Trophoblast cell (in vitro differentiated cells and primary cell): ENCODE data around the gene IQCB1.

Source experiments
- DNase-seq, 2 donors: peaks; one replicate each; pipeline ENCODE4 v3.0.0-alpha.2; 2016
- H2AFZ ChIP-seq: 2 replicates; pipeline ENCODE4 v1.6.1; 2013; ENCODE audit warnings: low read length, moderate library complexity, mild to moderate bottlenecking; ENCODE audit not compliant: insufficient read depth, poor library complexity
- H2AK5ac ChIP-seq: 2 replicates; pipeline ENCODE4 v1.6.1; 2013; ENCODE audit warnings: mild to moderate bottlenecking, low read length
- H2BK120ac ChIP-seq: 2 replicates; pipeline ENCODE4 v1.6.1; 2013; ENCODE audit warnings: low read length, mild to moderate bottlenecking, moderate library complexity; ENCODE audit not compliant: insufficient read depth, poor library complexity
- H2BK12ac ChIP-seq: 2 replicates; pipeline ENCODE4 v1.6.1; 2013; ENCODE audit warnings: mild to moderate bottlenecking, low read length, moderate library complexity
- H2BK5ac ChIP-seq: 2 replicates; pipeline ENCODE4 v1.6.1; 2013; ENCODE audit warnings: low read length, low read depth, moderate library complexity, mild to moderate bottlenecking; ENCODE audit not compliant: poor library complexity
- H3K14ac ChIP-seq: 2 replicates; pipeline ENCODE4 v1.6.1; 2013; ENCODE audit warnings: mild to moderate bottlenecking, low read length
- H3K18ac ChIP-seq: 2 replicates; pipeline ENCODE4 v1.6.1; 2013; ENCODE audit warnings: mild to moderate bottlenecking, low read length
- H3K23ac ChIP-seq: 2 replicates; pipeline ENCODE4 v1.6.1; 2013; ENCODE audit warnings: low read length
- H3K27ac ChIP-seq: 2 replicates; pipeline ENCODE4 v1.5.1; 2013; ENCODE audit warnings: low read depth, mild to moderate bottlenecking, inconsistent platforms, low read length, moderate library complexity
- H3K27me3 ChIP-seq: 2 replicates; pipeline ENCODE4 v1.6.1; 2013; ENCODE audit warnings: inconsistent platforms, mild to moderate bottlenecking, low read length, moderate library complexity; ENCODE audit not compliant: insufficient read depth
- H3K36me3 ChIP-seq, 2 experiments: 1 replicate in 1 of 2; 2 replicates in 1 of 2; pipeline ENCODE4 v1.6.1; 2013; ENCODE audit warnings: low read length in 2 of 2, mild to moderate bottlenecking in 2 of 2, moderate library complexity in 1 of 2; ENCODE audit not compliant: insufficient read depth in 2 of 2, control insufficient read depth in 1 of 2
- H3K4ac ChIP-seq: 2 replicates; pipeline ENCODE4 v1.6.1; 2013; ENCODE audit warnings: low read depth, mild to moderate bottlenecking, low read length, moderate library complexity
- H3K4me1 ChIP-seq, 2 experiments: 1 replicate in 1 of 2; 2 replicates in 1 of 2; pipeline ENCODE4 v1.6.1; 2013; ENCODE audit warnings: low read length in 2 of 2, mild to moderate bottlenecking in 2 of 2, moderate library complexity in 1 of 2; ENCODE audit not compliant: insufficient read depth in 2 of 2, control insufficient read depth in 1 of 2
- H3K4me2 ChIP-seq: 2 replicates; pipeline ENCODE4 v1.6.1; 2013; ENCODE audit warnings: inconsistent platforms, mild to moderate bottlenecking, low read length, moderate library complexity
- H3K4me3 ChIP-seq: 2 replicates; pipeline ENCODE4 v1.5.1; 2013; ENCODE audit warnings: mild to moderate bottlenecking, low read depth, low read length, inconsistent platforms
- H3K79me1 ChIP-seq: one replicate; pipeline ENCODE4 v1.6.1; 2013; ENCODE audit warnings: low read length
- H3K79me2 ChIP-seq: 2 replicates; pipeline ENCODE4 v1.6.1; 2013; ENCODE audit warnings: low read length, mild to moderate bottlenecking; ENCODE audit not compliant: control insufficient read depth, insufficient read depth, poor library complexity
- H3K9ac ChIP-seq: 2 replicates; pipeline ENCODE4 v1.6.1; 2013; ENCODE audit warnings: mild to moderate bottlenecking, low read length
- H3K9me3 ChIP-seq: 2 replicates; pipeline ENCODE4 v1.6.1; 2013; ENCODE audit warnings: low read depth, mild to moderate bottlenecking, control low read depth, inconsistent platforms, low read length; ENCODE audit not compliant: insufficient read depth
- H4K12ac ChIP-seq: 2 replicates; pipeline ENCODE4 v1.6.1; 2013; ENCODE audit warnings: low read depth, mild to moderate bottlenecking, low read length, moderate library complexity
- H4K8ac ChIP-seq: 2 replicates; pipeline ENCODE4 v1.6.1; 2013; ENCODE audit warnings: low read depth, mild to moderate bottlenecking, low read length, moderate library complexity
- H4K91ac ChIP-seq: one replicate; pipeline ENCODE4 v1.6.1; 2013; ENCODE audit warnings: low read depth, mild to moderate bottlenecking, low read length, moderate library complexity
- WGBS: extraction: QIAGEN DNeasy Blood & Tissue Kit; methylation state at CpG from one replicate; pipeline ENCODE4 v1.1.7; 2013; ENCODE audit warnings: missing lambda C conversion rate; ENCODE audit not compliant: insufficient read length, insufficient coverage; ENCODE audit errors: extremely low coverage; 5-methylcytosine and 5-hydroxymethylcytosine counted together

Gene IQCB1

DNA sequence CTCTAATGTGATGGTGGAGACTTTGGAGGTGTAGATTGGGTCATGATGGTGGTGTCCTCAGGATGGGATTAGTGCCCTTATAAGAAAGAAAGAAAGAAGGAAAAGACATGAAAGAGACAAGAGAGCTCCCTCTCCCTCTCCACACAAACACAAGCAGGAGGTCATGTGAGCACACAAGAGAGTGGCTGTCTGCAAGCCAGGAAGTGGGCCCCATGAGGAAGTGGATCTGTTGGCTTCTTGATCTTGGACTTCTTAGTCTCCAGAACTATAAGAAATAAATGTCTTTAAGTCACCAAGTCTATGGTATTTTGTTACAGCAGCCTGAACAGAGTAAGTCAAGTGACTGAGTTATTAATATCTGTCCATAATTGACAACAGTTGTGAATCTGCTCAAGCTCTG lies 17.1 kb downstream of the IQCB1 start:
- H3K18ac ChIP-seq: no peak overlapping the region
- H3K27ac ChIP-seq: no peak overlapping the region
- H3K36me3 ChIP-seq: peaks cover 5 to 7% of the 10 kb centered on the region in 2 experiments
- no peak overlapping the region for H3K9ac ChIP-seq
- H3K4me3 ChIP-seq: no peak overlapping the region
- no peak overlapping the region for H2AFZ ChIP-seq
- no peaks in the 10 kb centered on the region for H3K79me1 ChIP-seq
- H4K91ac ChIP-seq: no peak overlapping the region
- no peak overlapping the region for H2BK12ac ChIP-seq
- no peak for DNase-seq
- H3K27me3 ChIP-seq: no peaks in the 10 kb centered on the region
- H4K8ac ChIP-seq: no peak overlapping the region
- no peak overlapping the region for H4K12ac ChIP-seq
- H3K4me2 ChIP-seq: no peak overlapping the region
- no peak overlapping the region for H3K23ac ChIP-seq
- no peak overlapping the region for H3K14ac ChIP-seq
- no peak overlapping the region for H2BK120ac ChIP-seq
- no peaks in the 10 kb centered on the region for H3K4me1 ChIP-seq
- H3K9me3 ChIP-seq: no peaks in the 10 kb centered on the region
- no peak overlapping the region for H3K4ac ChIP-seq
- no peaks in the 10 kb centered on the region for H3K79me2 ChIP-seq
- H2BK5ac ChIP-seq: no peak overlapping the region
- no peak overlapping the region for H2AK5ac ChIP-seq

DNA sequence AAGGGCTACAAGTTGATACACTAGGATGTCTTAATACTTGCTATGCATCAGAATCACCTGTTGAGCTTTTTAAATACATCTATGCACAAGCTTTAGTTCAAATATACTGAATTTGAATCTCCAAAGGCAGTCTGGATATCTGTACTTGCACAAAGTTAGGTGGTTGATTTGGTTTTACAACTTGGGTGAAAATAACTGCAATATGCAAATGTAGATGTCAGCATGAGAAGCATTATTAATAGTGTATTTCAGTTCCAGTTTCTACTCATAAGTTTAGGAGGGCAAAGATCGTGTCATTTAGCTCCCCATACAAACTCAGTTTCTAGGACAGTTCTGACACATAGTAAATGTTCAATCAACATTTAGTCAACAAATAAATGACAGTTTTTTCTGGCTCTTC lies 25.6 kb downstream of the IQCB1 start:
- Histone ChIP-seq H3K36me3 (peaks cover 7 to 9% of the 10 kb centered on the region in 2 experiments), H3K79me1 (no peaks in the 10 kb centered on the region), H4K8ac (no peak overlapping the region), H3K4me1 (no peaks in the 10 kb centered on the region), H3K4me3 (no peak overlapping the region), H3K27ac (no peak overlapping the region), H3K14ac (no peak overlapping the region), H3K27me3 (no peaks in the 10 kb centered on the region), H2BK12ac (no peak overlapping the region), H3K23ac (no peak overlapping the region), H2BK120ac (no peak overlapping the region), H3K4ac (no peak overlapping the region), H4K12ac (no peak overlapping the region), H4K91ac (no peak overlapping the region), H2BK5ac (no peak overlapping the region), H2AFZ (no peak overlapping the region), H2AK5ac (no peak overlapping the region), H3K9ac (no peak overlapping the region), H3K79me2 (no peaks in the 10 kb centered on the region), H3K9me3 (no peaks in the 10 kb centered on the region), H3K4me2 (no peak overlapping the region), H3K18ac (no peak overlapping the region)
- WGBS: no CpG with 5 or more reads among the region's 1 CpG
- no peak for DNase-seq

DNA sequence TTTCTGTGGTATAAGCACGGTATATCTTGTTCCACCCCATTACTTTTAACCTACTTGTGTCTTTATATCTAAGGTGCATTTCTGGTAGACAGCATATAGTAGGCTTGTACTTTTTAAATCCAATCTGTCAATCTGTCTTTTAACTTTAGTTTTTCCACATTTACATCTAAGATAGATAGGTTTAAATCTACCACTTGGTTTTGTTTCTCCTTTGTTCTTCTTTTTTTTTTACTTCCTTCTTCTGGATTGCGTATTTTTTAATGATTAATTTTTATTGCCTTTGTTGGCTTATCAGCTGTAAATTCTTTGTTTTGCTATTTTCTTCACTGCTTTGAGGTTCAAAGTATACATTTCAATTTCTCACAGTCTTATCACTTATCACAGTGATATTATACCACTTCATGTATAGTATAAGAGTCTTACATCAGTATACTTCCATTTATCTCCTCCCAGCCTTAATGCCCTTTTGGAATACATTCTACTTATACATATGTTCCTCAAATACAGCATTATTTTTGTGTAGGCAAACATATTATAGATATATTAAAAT lies 31.0 kb downstream of the IQCB1 start:
- Histone ChIP-seq H3K9me3 (no peaks in the 10 kb centered on the region), H3K23ac (no peak overlapping the region), H3K79me2 (no peaks in the 10 kb centered on the region), H3K79me1 (no peaks in the 10 kb centered on the region), H3K4ac (no peak overlapping the region), H3K14ac (no peak overlapping the region), H2AK5ac (no peak overlapping the region), H4K8ac (no peak overlapping the region), H3K27ac (no peak overlapping the region), H2BK120ac (no peak overlapping the region), H4K91ac (no peak overlapping the region), H4K12ac (no peak overlapping the region), H2BK12ac (no peak overlapping the region), H2BK5ac (no peak overlapping the region), H3K18ac (no peak overlapping the region), H3K36me3 (no peaks in the 10 kb centered on the region), H3K4me2 (no peak overlapping the region), H3K27me3 (no peaks in the 10 kb centered on the region), H3K4me1 (no peaks in the 10 kb centered on the region), H3K4me3 (no peak overlapping the region), H2AFZ (no peak overlapping the region), H3K9ac (no peak overlapping the region)
- no CpG with 5 or more reads among the region's 2 CpGs for WGBS
- DNase-seq: no peak

DNA sequence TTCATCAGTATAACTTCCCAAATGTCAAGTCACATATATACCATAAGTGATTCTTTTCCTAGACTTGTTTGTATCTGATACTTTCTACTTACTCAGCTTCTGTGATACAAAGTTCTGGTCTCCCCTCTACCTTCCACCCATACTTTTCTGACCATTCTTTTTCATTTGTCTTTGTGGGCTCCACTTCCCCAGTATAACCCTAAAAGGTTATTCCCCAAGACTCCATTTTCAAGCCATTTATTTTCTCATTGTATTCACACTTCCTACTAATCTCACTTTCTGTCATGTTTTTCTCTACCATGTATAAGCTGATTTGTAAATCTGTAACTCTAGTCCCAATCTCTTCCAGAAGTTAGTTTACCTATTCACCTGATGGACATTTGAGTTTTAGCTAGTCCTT lies 34.0 kb downstream of the IQCB1 start:
- Histone ChIP-seq H3K14ac (no peak overlapping the region), H3K4me1 (no peaks in the 10 kb centered on the region), H4K8ac (no peak overlapping the region), H3K27me3 (no peaks in the 10 kb centered on the region), H3K18ac (no peak overlapping the region), H3K4me3 (no peak overlapping the region), H3K9ac (no peak overlapping the region), H2BK12ac (no peak overlapping the region), H2BK5ac (no peak overlapping the region), H2AK5ac (no peak overlapping the region), H3K4me2 (no peak overlapping the region), H3K23ac (no peak overlapping the region), H3K27ac (no peak overlapping the region), H3K9me3 (no peaks in the 10 kb centered on the region), H2BK120ac (no peak overlapping the region), H3K4ac (no peak overlapping the region), H3K79me2 (no peaks in the 10 kb centered on the region), H3K79me1 (no peaks in the 10 kb centered on the region), H3K36me3 (no peaks in the 10 kb centered on the region), H2AFZ (no peak overlapping the region), H4K91ac (no peak overlapping the region), H4K12ac (no peak overlapping the region)
- no peak for DNase-seq
